HG02798 (cell line): ENCODE results near the gene CACNB2.
"Not testable (repeated sequence)": the region's sequence is repeated elsewhere in the genome, so short reads cannot be mapped to it uniquely, and the experiment has no call there.

Experiments
- ATAC-seq: cut with Tn5 transposase; IDR thresholded peaks from one replicate; pipeline ENCODE4 v1.9.1; 2021; ENCODE audit warnings: mild to moderate bottlenecking; ENCODE audit not compliant: unreplicated experiment, poor library complexity

CACNB2 gene

GRCh38 chr10:18144396-18144795 lies 4.2 kb downstream of the CACNB2 start:
- ATAC-seq: no peak

GRCh38 chr10:18144928-18145327 lies 4.7 kb downstream of the CACNB2 start:
- ATAC-seq: no peak

GRCh38 chr10:18145652-18146051 lies 5.4 kb downstream of the CACNB2 start:
- ATAC-seq: no peak

- no peak for ATAC-seq
Measured at GRCh38 chr10:18149196-18149800, 9.1 kb downstream of the CACNB2 start.

- ATAC-seq: no peak
Measured at GRCh38 chr10:18151356-18151890, 11.2 kb downstream of the CACNB2 start.

- not testable (repeated sequence) for ATAC-seq
Measured at GRCh38 chr10:18153381-18153780, 13.2 kb downstream of the CACNB2 start.

GRCh38 chr10:18155321-18155720 lies 15.1 kb downstream of the CACNB2 start:
- no peak for ATAC-seq

GRCh38 chr10:18156797-18157196 lies 16.6 kb downstream of the CACNB2 start:
- ATAC-seq: not testable (repeated sequence)

- no peak for ATAC-seq
Measured at GRCh38 chr10:18157881-18158280, 17.7 kb downstream of the CACNB2 start.

GRCh38 chr10:18158773-18159265 lies 18.6 kb downstream of the CACNB2 start:
- no peak for ATAC-seq

GRCh38 chr10:18159557-18159956 lies 19.3 kb downstream of the CACNB2 start:
- ATAC-seq: no peak

- ATAC-seq: no peak
Measured at GRCh38 chr10:18162021-18162627, 21.9 kb downstream of the CACNB2 start.

- no peak for ATAC-seq
Measured at GRCh38 chr10:18164093-18164492, 23.9 kb downstream of the CACNB2 start.

- no peak for ATAC-seq
Measured at GRCh38 chr10:18164748-18165361, 24.6 kb downstream of the CACNB2 start.

GRCh38 chr10:18178854-18179483 lies 38.7 kb downstream of the CACNB2 start:
- ATAC-seq: no peak

- no peak for ATAC-seq
Measured at GRCh38 chr10:18179891-18180290, 39.7 kb downstream of the CACNB2 start.

GRCh38 chr10:18181382-18181781 lies 41.2 kb downstream of the CACNB2 start:
- ATAC-seq: not testable (repeated sequence)

- no peak for ATAC-seq
Measured at GRCh38 chr10:18185621-18186020, 45.4 kb downstream of the CACNB2 start.

- ATAC-seq: no peak
Measured at GRCh38 chr10:18190840-18191239, 50.6 kb downstream of the CACNB2 start.

- no peak for ATAC-seq
Measured at GRCh38 chr10:18194634-18195033, 54.4 kb downstream of the CACNB2 start.
